NOMO-1 treated with DMSO at 0.1 percent for 48 hours (cell line): ENCODE data around the gene DUSP19.

Source experiments
- DNase-seq: peaks from one replicate; lab custom pipeline; 2025; ENCODE audit not compliant: unreplicated experiment; lab: John Stamatoyannopoulos, UW

The DUSP19 gene

DNA sequence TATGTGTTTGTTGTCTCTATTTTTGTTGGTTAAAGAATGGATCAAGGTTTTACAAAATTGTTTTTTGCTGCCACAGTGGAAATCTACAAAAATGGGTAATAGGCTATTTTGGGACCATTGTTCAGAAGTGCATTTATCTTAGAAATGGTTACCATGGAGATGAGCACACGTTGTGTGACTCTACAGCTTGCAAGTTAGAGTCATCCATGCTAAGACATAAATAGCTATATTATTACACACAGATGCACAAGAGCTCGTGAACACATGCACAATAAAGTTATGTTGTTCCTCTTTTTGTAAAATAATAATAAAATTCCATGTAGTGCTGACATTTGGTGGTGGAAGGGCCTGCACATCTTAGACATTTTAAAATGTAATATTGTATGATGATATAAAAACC lies 15.5 kb upstream of the DUSP19 start:
- no peak for DNase-seq

GRCh38 chr2:183068561-183068960 lies 10.0 kb upstream of the DUSP19 start:
- no peak for DNase-seq

DNA sequence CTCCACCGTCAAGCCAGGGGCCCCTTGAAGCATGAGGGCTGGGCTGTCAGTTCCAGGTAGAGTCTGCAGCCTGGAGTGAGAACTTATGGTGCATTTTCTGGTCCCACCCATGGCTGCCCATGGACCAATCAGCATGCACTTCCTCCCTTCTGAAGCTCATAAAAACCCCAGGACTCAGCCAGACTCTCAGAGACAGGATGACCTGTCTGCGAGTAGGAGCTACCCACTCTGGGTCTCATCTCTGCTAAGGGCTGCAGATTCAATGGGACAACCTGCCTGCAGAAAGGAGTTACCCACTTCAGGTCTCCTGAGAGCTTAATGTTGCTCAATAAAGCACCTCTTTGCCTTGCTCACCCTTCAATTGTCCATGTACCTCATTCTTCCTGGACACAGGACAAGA lies 9.4 kb upstream of the DUSP19 start:
- DNase-seq, result no peak

DNA sequence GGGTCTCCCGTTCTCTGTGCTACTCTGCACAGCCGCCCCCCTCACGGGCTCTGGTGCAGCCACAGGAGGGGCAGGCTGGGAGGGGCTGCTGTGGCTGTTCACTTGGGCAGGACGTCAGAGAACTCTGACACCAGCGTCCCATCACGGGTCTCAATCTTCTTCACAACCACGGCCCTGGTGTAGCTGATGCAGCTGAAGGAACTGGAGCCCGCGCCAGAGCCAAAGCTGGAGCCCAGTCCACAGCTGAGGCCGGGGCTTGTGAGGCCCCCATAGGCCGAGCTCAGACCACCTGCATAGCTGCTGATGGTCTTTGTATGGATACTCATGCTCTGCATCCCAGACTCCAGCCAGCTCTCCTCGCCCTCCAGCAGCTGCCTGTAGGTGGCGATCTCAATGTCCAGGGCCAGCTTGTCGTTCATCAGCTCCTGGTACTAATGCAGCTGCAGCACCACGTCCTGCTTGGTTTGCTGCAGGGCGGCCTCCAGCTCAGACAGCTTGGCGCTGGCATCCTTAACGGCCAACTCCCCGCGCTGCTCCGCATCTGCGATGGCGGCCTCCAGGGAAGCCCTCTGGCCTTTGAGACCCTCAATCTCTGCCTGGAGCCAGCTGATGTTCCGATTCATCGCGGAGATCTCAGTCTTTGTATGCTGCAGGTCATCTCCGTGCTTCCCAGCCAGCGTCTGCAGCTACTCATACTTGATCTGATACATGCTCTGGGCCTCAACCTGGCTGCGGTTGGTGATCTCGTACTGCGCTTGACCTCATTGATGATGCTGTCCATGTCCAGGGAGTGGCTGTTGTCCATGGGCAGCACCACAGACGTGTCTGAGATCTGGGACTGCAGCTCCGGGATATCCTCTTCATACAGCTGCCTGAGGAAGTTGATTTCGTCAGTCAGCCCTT lies 7.4 kb upstream of the DUSP19 start:
- DNase-seq, result no peak

DNA sequence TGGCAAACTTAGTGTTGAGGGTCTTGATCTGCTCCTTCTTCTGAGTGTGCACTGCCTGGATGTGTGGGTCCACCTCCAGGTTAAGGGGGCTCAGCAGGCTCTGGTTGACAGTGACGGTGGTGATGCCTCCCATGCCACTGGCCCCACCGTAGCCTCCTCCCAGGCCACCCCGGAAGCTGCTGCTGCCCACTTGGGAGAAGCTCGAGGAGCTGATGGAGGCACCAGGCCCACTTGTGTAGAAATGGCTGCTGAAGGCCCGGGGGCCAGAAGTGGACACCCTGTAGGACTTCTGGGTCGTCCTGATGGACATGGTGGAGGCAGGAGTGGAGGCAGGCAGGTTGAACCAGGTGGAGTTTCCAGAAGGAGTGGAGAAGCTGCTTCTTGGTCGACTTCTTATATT lies 6.4 kb upstream of the DUSP19 start:
- no peak for DNase-seq

GRCh38 chr2:183078163-183078463 lies 434 bp upstream of the DUSP19 start:
- DNase-seq, result peak; percentile 55

- DNase-seq, result peak; percentile 4
Measured at GRCh38 chr2:183079139-183079775, 710 bp downstream of the DUSP19 start.

DNA sequence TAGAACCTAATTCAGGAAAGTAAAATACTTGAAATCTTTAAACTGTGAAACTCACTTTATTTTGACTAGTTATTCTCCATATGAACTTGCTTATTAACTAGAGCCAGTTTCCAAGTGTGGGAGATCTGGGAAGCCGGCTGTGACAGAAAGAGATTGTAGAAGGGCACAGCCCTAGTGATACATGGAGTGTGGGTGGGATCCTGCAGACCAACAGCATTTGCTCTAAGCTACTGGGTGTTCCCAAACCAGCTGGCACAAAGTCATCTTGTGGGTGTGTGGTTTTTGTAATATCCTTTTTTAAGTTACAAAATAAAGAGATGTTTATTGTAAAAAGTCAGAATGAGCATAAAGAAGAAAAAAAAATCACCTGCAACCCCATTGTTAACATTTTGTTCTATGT lies 3.4 kb downstream of the DUSP19 start:
- no peak for DNase-seq

- no peak for DNase-seq
Measured at GRCh38 chr2:183088061-183088460, 9.5 kb downstream of the DUSP19 start.

GRCh38 chr2:183089192-183089851 lies 10.8 kb downstream of the DUSP19 start:
- no peak for DNase-seq

- no peak for DNase-seq
Measured at GRCh38 chr2:183091318-183091953, 12.9 kb downstream of the DUSP19 start.

GRCh38 chr2:183091954-183092345 lies 13.4 kb downstream of the DUSP19 start:
- no peak for DNase-seq

GRCh38 chr2:183093857-183094657 lies 15.5 kb downstream of the DUSP19 start:
- DNase-seq, result no peak

- no peak for DNase-seq
Measured at GRCh38 chr2:183105402-183106134, 27.0 kb downstream of the DUSP19 start.

DNA sequence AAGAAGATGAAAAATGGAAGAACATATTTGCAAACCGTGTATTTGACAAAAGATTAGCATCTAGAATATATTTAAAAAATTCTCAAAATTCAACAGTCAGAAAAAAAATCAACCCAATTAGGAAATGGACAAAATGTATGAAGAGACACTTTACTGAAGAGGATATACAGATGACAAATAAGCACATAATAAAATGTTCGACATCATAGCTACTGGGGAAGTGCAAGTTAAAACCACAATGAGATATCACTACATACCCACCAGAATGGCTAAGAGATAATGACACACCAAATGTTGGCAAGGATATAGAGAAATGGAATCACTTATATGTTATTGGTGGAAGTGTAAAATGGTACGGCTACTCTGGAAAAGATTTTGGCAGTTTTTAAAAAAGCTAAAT lies 34.0 kb downstream of the DUSP19 start:
- DNase-seq, result no peak

DNA sequence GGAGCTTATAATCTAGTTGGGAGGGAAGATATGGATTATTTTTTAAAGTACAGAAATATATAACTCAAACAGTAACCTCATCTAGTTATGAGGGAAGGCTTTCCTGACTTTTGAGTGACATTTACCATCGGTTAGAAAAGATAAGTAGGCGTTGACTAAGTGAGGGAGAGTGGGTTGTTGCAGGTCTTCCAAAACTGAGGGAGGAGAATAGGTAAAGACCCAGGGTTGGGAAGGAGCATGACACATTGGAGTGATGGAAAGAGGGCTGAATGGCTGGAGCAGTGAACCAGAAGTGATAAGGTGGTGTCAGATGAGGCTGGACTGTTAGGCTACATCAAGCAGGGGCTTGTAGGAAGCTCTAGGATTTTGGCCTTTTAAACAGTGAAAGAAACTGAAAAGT lies 35.1 kb downstream of the DUSP19 start:
- no peak for DNase-seq

DNA sequence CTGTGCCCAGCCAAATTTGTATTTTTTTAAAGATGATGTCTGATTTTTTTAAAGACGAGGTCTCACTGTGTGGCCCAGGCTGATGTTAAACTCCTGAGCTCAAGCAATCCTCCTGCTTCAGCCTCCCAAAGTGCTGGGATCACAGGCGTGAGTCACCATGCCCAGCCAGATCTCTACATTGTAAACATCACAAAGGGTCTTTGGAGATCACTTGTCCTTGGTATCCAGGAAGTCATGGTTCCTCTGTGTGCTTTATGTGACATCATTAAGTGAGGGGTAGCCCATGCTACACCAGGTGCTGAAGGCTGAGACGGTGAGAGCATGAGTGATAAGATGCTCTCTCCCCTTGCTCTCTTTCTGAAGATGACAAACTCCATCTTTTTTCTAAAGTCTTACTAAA lies 38.7 kb downstream of the DUSP19 start:
- no peak for DNase-seq

GRCh38 chr2:183123117-183123958 lies 44.8 kb downstream of the DUSP19 start:
- DNase-seq, result no peak

GRCh38 chr2:183123959-183124221 lies 45.3 kb downstream of the DUSP19 start:
- DNase-seq, result peak; percentile 55
